Mucosa of descending colon (tissue), 3 donors: Measurements from ENCODE around the gene CD46. TPM values are rescaled to one million over a fixed set of nuclear protein-coding genes. Genes with fewer than 3 reads are reported as not detected.

Source experiments
- ATAC-seq: fragments of 200-7000 bp; cut with Tn5 transposase; one replicate; pipeline ENCODE4 v1.9.1; 2020; ENCODE audit warnings: mild to moderate bottlenecking, moderate library complexity
- DNase-seq, 3 donors: peaks; one replicate each; pipeline ENCODE4 v3.0.0-alpha.2; 2020
- H3K36me3 ChIP-seq: fragments of 200-600 bp; one replicate; pipeline ENCODE4 v1.8.0; 2021; ENCODE audit warnings: low read depth, mild to moderate bottlenecking
- H3K4me1 ChIP-seq: fragments of 200-600 bp; one replicate; pipeline ENCODE4 v1.8.0; 2021; ENCODE audit warnings: low read depth, mild to moderate bottlenecking
- H3K4me3 ChIP-seq: fragments of 200-600 bp; one replicate; pipeline ENCODE4 v1.8.0; 2021; ENCODE audit warnings: mild to moderate bottlenecking
- H3K9me3 ChIP-seq: fragments of 200-600 bp; one replicate; pipeline ENCODE4 v1.8.0; 2021; ENCODE audit warnings: mild to moderate bottlenecking
- CTCF ChIP-seq: fragments of 200-600 bp; IDR thresholded peaks from one replicate; pipeline ENCODE4 v1.8.0; 2022; ENCODE audit warnings: antibody characterized with exemption, mild to moderate bottlenecking
- intact Hi-C, 2 donors: fragments of 100-400 bp; cut with DNase I in 1 of 2; cut with micrococcal nuclease in 1 of 2; formaldehyde crosslinking; loops; one replicate each; pipeline versions ENCODE4 v1.11.0 to v1.11.1; 2022; cut with DNase I, micrococcal nuclease
- total RNA-seq, 3 donors: library from RNA; stranded (reverse); fragmentation: NEBNext Ultra II Directional in 2 of 3; extraction: Animal tissue kit (Norgen Biotek cat#: 25700) in 2 of 3; gene quantifications; one replicate each; pipeline versions ENCODE4 v1.2.1 to v1.2.4, GENCODE V29; 2021 to 2023
- donor health status: DM: no; HTN: no; CAD: no; lungs with moderate emphysema.
- donor health status: DM: no; HTN: no; CAD: no.
- donor health status: DM: no; HTN: yes; CAD: no.

Gene CD46
- total RNA-seq, 3 donors from 2014 or later = 170 to 260 (median 202) TPM

- Histone ChIP-seq H3K36me3 (no peaks in the 10 kb centered on the region), H3K4me3 (no peak overlapping the region), H3K4me1 (peaks cover 13% of the 10 kb centered on the region), H3K9me3 (no peaks in the 10 kb centered on the region)
- ATAC-seq = no peak
- no peak for DNase-seq
- TF ChIP-seq CTCF = no peak
- intact Hi-C loops = no loop called here
These were observed 39.4 kb downstream of the CD46 start for GRCh38 chr1:207791290-207791689.

- no peak for ATAC-seq
These were observed 41.5 kb downstream of the CD46 start for GRCh38 chr1:207793327-207793726.

GRCh38 chr1:207794861-207795260 is 43.0 kb downstream of the CD46 start:
- DNase-seq = no peak
- intact Hi-C loops = no loop called here
- peaks cover 15% of the 10 kb centered on the region for H3K4me1 ChIP-seq
- no peaks in the 10 kb centered on the region for H3K36me3 ChIP-seq
- no peak for ATAC-seq
- no peaks in the 10 kb centered on the region for H3K9me3 ChIP-seq
- no peak overlapping the region for H3K4me3 ChIP-seq
- TF ChIP-seq CTCF = no peak

More at GRCh38 chr1:207793327-207793726, 41.5 kb downstream of the CD46 start:
- TF ChIP-seq CTCF = no peak
- H3K4me3 ChIP-seq = no peak overlapping the region
- no peak for DNase-seq
- intact Hi-C loops = no loop called here
- H3K9me3 ChIP-seq = no peaks in the 10 kb centered on the region
- no peaks in the 10 kb centered on the region for H3K36me3 ChIP-seq
- peaks cover 23% of the 10 kb centered on the region for H3K4me1 ChIP-seq

- Histone ChIP-seq H3K36me3 (no peaks in the 10 kb centered on the region), H3K9me3 (no peaks in the 10 kb centered on the region), H3K4me1 (peaks cover 11% of the 10 kb centered on the region), H3K4me3 (no peak overlapping the region)
- DNase-seq (peak; percentile 76 to 95 (median 85)), ATAC-seq (peak; percentile 94)
- TF ChIP-seq CTCF = peak; percentile 74
- intact Hi-C loops = no loop called here
These were observed 45.5 kb downstream of the CD46 start for GRCh38 chr1:207797229-207797973.

- no peaks in the 10 kb centered on the region for H3K36me3 ChIP-seq
- no peaks in the 10 kb centered on the region for H3K9me3 ChIP-seq
- intact Hi-C loops = no loop called here
- H3K4me1 ChIP-seq = peaks cover 11% of the 10 kb centered on the region
- no peak for TF ChIP-seq CTCF
- ATAC-seq = no peak
- H3K4me3 ChIP-seq = no peak overlapping the region
- no peak for DNase-seq
These were observed 47.0 kb downstream of the CD46 start for GRCh38 chr1:207798847-207799246.
